ENCODE measurements around the gene DNAAF8. TPM values are rescaled to one million over a fixed set of nuclear protein-coding genes. Genes with fewer than 3 reads are reported as not detected.

DNAAF8 gene
- total RNA-seq, 2 experiments from 2014 or later, result 0.21 to 0.40 TPM

- CTCF ChIA-PET, result no interaction called here
- Mint-ChIP-seq H3K27ac (no peak overlapping the region), H3K36me3 (ENCODE audit: low read depth) (peaks cover 15% of the 10 kb centered on the region), H3K4me3 (no peak overlapping the region), H3K4me1 (peaks cover 29% of the 10 kb centered on the region), H3K27me3 (no peaks in the 10 kb centered on the region), H3K9me3 (no peaks in the 10 kb centered on the region)
- POLR2A ChIA-PET, result no interaction called here
- no peak for DNase-seq
Measured at GRCh38 chr16:4698321-4699045, 35.9 kb upstream of the DNAAF8 start.

- Mint-ChIP-seq H3K27me3 (no peaks in the 10 kb centered on the region), H3K9me3 (no peaks in the 10 kb centered on the region), H3K36me3 (ENCODE audit: low read depth) (peaks cover 15% of the 10 kb centered on the region), H3K4me1 (peaks cover 35% of the 10 kb centered on the region), H3K4me3 (no peak overlapping the region), H3K27ac (no peak overlapping the region)
- POLR2A ChIA-PET, result no interaction called here
- CTCF ChIA-PET, result no interaction called here
- DNase-seq, result no peak
Measured at GRCh38 chr16:4699046-4699556, 35.2 kb upstream of the DNAAF8 start.

- H3K4me3 Mint-ChIP-seq, result no peak overlapping the region
- peaks cover 11% of the 10 kb centered on the region for H3K36me3 Mint-ChIP-seq (ENCODE audit: low read depth)
- H3K27me3 Mint-ChIP-seq, result no peaks in the 10 kb centered on the region
- peak overlapping the region; percentile 64 for H3K27ac Mint-ChIP-seq
- H3K4me1 Mint-ChIP-seq, result peaks cover 31% of the 10 kb centered on the region
- POLR2A ChIA-PET, result no interaction called here
- CTCF ChIA-PET, result no interaction called here
- DNase-seq, result peak; percentile 62
- no peaks in the 10 kb centered on the region for H3K9me3 Mint-ChIP-seq
Measured at GRCh38 chr16:4700380-4700996, 33.8 kb upstream of the DNAAF8 start.

- ChIA-PET POLR2A (no interaction called here), CTCF (no interaction called here)
- no peak for DNase-seq
- no peak overlapping the region for H3K4me3 Mint-ChIP-seq
- H3K9me3 Mint-ChIP-seq, result no peaks in the 10 kb centered on the region
- no peak overlapping the region for H3K27ac Mint-ChIP-seq
- H3K4me1 Mint-ChIP-seq, result peaks cover 30% of the 10 kb centered on the region
- no peaks in the 10 kb centered on the region for H3K27me3 Mint-ChIP-seq
- peaks cover 11% of the 10 kb centered on the region for H3K36me3 Mint-ChIP-seq (ENCODE audit: low read depth)
Measured at GRCh38 chr16:4700997-4701743, 33.2 kb upstream of the DNAAF8 start.

- peaks cover 9% of the 10 kb centered on the region for H3K36me3 Mint-ChIP-seq (ENCODE audit: low read depth)
- POLR2A ChIA-PET, result no interaction called here
Measured at GRCh38 chr16:4701791-4702465, 32.4 kb upstream of the DNAAF8 start.

GRCh38 chr16:4702466-4702808 is 31.9 kb upstream of the DNAAF8 start:
- H3K27ac Mint-ChIP-seq, result no peak overlapping the region
- no peak overlapping the region for H3K4me3 Mint-ChIP-seq
- no peaks in the 10 kb centered on the region for H3K9me3 Mint-ChIP-seq
- H3K27me3 Mint-ChIP-seq, result no peaks in the 10 kb centered on the region
- H3K36me3 Mint-ChIP-seq (ENCODE audit: low read depth), result peaks cover 8% of the 10 kb centered on the region
- ChIA-PET CTCF (interaction anchor here (0.9 kb wide), 1 partner anchor 20 kb away, joined by 3 read pairs; no protein-coding TSS in a partner anchor), POLR2A (no interaction called here)
- no peak for DNase-seq
- H3K4me1 Mint-ChIP-seq, result peaks cover 30% of the 10 kb centered on the region

More at GRCh38 chr16:4701791-4702465, 32.4 kb upstream of the DNAAF8 start:
- H3K4me1 Mint-ChIP-seq, result peaks cover 30% of the 10 kb centered on the region
- CTCF ChIA-PET, result no interaction called here
- no peak for DNase-seq
- peak overlapping the region; percentile 19 for H3K27ac Mint-ChIP-seq
- H3K4me3 Mint-ChIP-seq, result no peak overlapping the region
- H3K27me3 Mint-ChIP-seq, result no peaks in the 10 kb centered on the region
- H3K9me3 Mint-ChIP-seq, result no peaks in the 10 kb centered on the region

GRCh38 chr16:4703906-4704305 is 30.4 kb upstream of the DNAAF8 start:
- POLR2A ChIA-PET, result no interaction called here
- CTCF ChIA-PET, result interaction anchor here (1.4 kb wide), 1 partner anchor 21 kb away, joined by 3 read pairs; no protein-coding TSS in a partner anchor
- Mint-ChIP-seq H3K27me3 (no peaks in the 10 kb centered on the region), H3K4me3 (no peak overlapping the region), H3K27ac (no peak overlapping the region), H3K36me3 (ENCODE audit: low read depth) (peaks cover 8% of the 10 kb centered on the region), H3K4me1 (peaks cover 30% of the 10 kb centered on the region), H3K9me3 (no peaks in the 10 kb centered on the region)
- DNase-seq, result no peak

GRCh38 chr16:4704491-4704890 is 29.8 kb upstream of the DNAAF8 start:
- ChIA-PET CTCF (interaction anchor here (1.3 to 1.9 kb wide), 3 partner anchors 11 to 22 kb away, joined by 3 to 5 read pairs (median 4); partner anchors contain the start of gene NUDT16L1), POLR2A (no interaction called here)
- no peaks in the 10 kb centered on the region for H3K27me3 Mint-ChIP-seq
- H3K9me3 Mint-ChIP-seq, result no peaks in the 10 kb centered on the region
- H3K4me1 Mint-ChIP-seq, result peaks cover 25% of the 10 kb centered on the region
- no peak overlapping the region for H3K27ac Mint-ChIP-seq
- H3K36me3 Mint-ChIP-seq (ENCODE audit: low read depth), result peaks cover 8% of the 10 kb centered on the region
- H3K4me3 Mint-ChIP-seq, result no peak overlapping the region
- DNase-seq, result no peak

GRCh38 chr16:4704913-4705312 is 29.4 kb upstream of the DNAAF8 start:
- Mint-ChIP-seq H3K4me3 (no peak overlapping the region), H3K9me3 (no peaks in the 10 kb centered on the region), H3K36me3 (ENCODE audit: low read depth) (peaks cover 4% of the 10 kb centered on the region), H3K27me3 (no peaks in the 10 kb centered on the region), H3K27ac (no peak overlapping the region), H3K4me1 (peaks cover 20% of the 10 kb centered on the region)
- ChIA-PET POLR2A (no interaction called here), CTCF (interaction anchor here (1.3 to 1.9 kb wide), 4 partner anchors 10 to 22 kb away, joined by 3 to 5 read pairs (median 4); partner anchors contain the start of gene NUDT16L1)
- DNase-seq, result no peak

- Mint-ChIP-seq H3K4me1 (peaks cover 10% of the 10 kb centered on the region), H3K4me3 (no peak overlapping the region), H3K27me3 (no peaks in the 10 kb centered on the region), H3K36me3 (ENCODE audit: low read depth) (peaks cover 7% of the 10 kb centered on the region), H3K9me3 (no peaks in the 10 kb centered on the region), H3K27ac (no peak overlapping the region)
- CTCF ChIA-PET, result interaction anchor here (0.5 to 1.7 kb wide), 6 partner anchors 8 to 869 kb away, joined by 3 to 4 read pairs (median 3); partner anchors contain the start of gene MGRN1
- DNase-seq, result no peak
- POLR2A ChIA-PET, result no interaction called here
Measured at GRCh38 chr16:4706871-4707270, 27.5 kb upstream of the DNAAF8 start.

- H3K36me3 Mint-ChIP-seq (ENCODE audit: low read depth), result peaks cover 7% of the 10 kb centered on the region
- H3K9me3 Mint-ChIP-seq, result no peaks in the 10 kb centered on the region
- DNase-seq, result no peak
- H3K4me3 Mint-ChIP-seq, result no peak overlapping the region
- H3K27me3 Mint-ChIP-seq, result no peaks in the 10 kb centered on the region
- ChIA-PET POLR2A (no interaction called here), CTCF (no interaction called here)
- no peaks in the 10 kb centered on the region for H3K4me1 Mint-ChIP-seq
- H3K27ac Mint-ChIP-seq, result no peak overlapping the region
Measured at GRCh38 chr16:4709481-4709880, 24.9 kb upstream of the DNAAF8 start.

- Mint-ChIP-seq H3K27ac (no peak overlapping the region), H3K4me1 (no peaks in the 10 kb centered on the region), H3K9me3 (no peaks in the 10 kb centered on the region), H3K36me3 (ENCODE audit: low read depth) (peaks cover 5% of the 10 kb centered on the region), H3K4me3 (no peak overlapping the region), H3K27me3 (no peaks in the 10 kb centered on the region)
- ChIA-PET CTCF (no interaction called here), POLR2A (no interaction called here)
- DNase-seq, result no peak
Measured at GRCh38 chr16:4713663-4714501, 20.5 kb upstream of the DNAAF8 start.

All from activated CD4-positive, alpha-beta T cell treated with anti-CD3 and anti-CD28 coated beads, Interleukin-2, amount 10 ng/mL, durations not matched to agents 7 days and 5 days (primary cell).